22Rv1 (cell line): ENCODE measurements around the gene SCN5A.

Experiments
- ZFX ChIP-seq: fragments of 450-650 bp; IDR thresholded peaks from 2 replicates; pipeline ENCODE4 v1.6.1; 2017; ENCODE audit warnings: antibody characterized with exemption, borderline replicate concordance
- TF ChIP-seq, protein P1 (sequence below): fragments of 450-650 bp; IDR thresholded peaks from 2 replicates; pipeline ENCODE4 v1.5.1; 2017; ENCODE audit warnings: mild to moderate bottlenecking

DNA sequence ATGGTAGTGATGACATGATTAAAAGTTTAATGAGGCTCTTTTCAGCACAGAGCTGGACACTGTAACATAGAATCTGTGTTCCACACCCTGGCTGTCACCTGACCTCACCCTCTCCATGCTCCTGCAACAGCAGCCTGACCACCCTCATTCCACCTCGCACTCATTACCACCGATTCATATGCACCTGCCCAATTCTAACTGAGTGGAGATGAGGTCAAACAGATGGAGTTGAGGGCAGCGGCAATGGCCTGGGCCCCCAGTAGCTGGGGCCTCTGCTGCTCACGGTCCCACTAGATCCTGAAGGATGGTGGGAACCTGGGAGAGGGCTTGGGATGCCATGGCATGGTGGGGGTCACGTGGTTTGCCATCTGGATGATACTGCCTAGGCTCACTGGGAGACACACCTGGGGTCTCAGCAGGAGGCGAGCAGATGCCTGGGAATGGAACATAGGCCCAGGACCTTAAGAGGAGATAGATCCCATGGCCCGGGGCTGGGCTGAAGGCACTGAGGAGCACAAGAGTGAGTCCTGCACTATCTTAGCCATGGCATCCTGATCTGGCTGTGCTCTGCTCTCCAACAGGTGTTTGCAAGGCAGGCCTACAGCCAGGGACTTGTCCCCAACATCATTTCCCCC, 1.3 kb downstream of the SCN5A start:
- TF ChIP-seq, protein P1, sequence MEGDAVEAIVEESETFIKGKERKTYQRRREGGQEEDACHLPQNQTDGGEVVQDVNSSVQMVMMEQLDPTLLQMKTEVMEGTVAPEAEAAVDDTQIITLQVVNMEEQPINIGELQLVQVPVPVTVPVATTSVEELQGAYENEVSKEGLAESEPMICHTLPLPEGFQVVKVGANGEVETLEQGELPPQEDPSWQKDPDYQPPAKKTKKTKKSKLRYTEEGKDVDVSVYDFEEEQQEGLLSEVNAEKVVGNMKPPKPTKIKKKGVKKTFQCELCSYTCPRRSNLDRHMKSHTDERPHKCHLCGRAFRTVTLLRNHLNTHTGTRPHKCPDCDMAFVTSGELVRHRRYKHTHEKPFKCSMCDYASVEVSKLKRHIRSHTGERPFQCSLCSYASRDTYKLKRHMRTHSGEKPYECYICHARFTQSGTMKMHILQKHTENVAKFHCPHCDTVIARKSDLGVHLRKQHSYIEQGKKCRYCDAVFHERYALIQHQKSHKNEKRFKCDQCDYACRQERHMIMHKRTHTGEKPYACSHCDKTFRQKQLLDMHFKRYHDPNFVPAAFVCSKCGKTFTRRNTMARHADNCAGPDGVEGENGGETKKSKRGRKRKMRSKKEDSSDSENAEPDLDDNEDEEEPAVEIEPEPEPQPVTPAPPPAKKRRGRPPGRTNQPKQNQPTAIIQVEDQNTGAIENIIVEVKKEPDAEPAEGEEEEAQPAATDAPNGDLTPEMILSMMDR, result no peak
- no peak for TF ChIP-seq ZFX
